Adrenal gland (tissue), 5 donors: ENCODE measurements around the gene CNTNAP2.

Experiments used
- CTCF ChIP-seq, 6 experiments: fragments of 450-650 bp in 4 of 6; fragments of 200-600 bp in 2 of 6; sonication (generic) in 1 of 6; IDR thresholded peaks; 1 replicate in 5 of 6; 2 replicates in 1 of 6; pipeline versions ENCODE4 v1.5.1 to v1.8.0; 2016 to 2021; ENCODE audit warnings: antibody characterized with exemption in 6 of 6, mild to moderate bottlenecking in 2 of 6, moderate library complexity in 1 of 6
- POLR2A ChIP-seq, 2 donors: fragments of 450-650 bp; IDR thresholded peaks; one replicate each; pipeline ENCODE4 v1.6.1; 2017; ENCODE audit warnings: antibody characterized with exemption in 2 of 2, mild to moderate bottlenecking in 2 of 2, moderate library complexity in 1 of 2
- donor health status: DM: no; HTN: no; CAD: no.

GRCh38 chr7:146528581-146528980, 412.0 kb downstream of the CNTNAP2 start:
- TF ChIP-seq POLR2A (IDR thresholded peaks at IDR 0.05) = no peak
- no peak for TF ChIP-seq CTCF (IDR thresholded peaks at IDR 0.05)
